Uterus (tissue), 2 donors: Measurements from ENCODE around the gene PAIP2.

Experiments used
- POLR2A ChIP-seq, 2 donors: fragments of 450-650 bp; IDR thresholded peaks; one replicate each; pipeline ENCODE4 v1.6.1; 2016; ENCODE audit warnings: antibody characterized with exemption in 2 of 2, mild to moderate bottlenecking in 1 of 2, moderate library complexity in 1 of 2
- TF ChIP-seq, protein P1 (sequence below), 4 experiments: fragments of 200-600 bp in 2 of 4; fragments of 450-650 bp in 2 of 4; sonication (generic) in 2 of 4; IDR thresholded peaks; one replicate each; pipeline ENCODE4 v1.5.1; 2016 to 2019; ENCODE audit warnings: antibody characterized with exemption in 4 of 4, mild to moderate bottlenecking in 2 of 4, moderate library complexity in 1 of 4

DNA sequence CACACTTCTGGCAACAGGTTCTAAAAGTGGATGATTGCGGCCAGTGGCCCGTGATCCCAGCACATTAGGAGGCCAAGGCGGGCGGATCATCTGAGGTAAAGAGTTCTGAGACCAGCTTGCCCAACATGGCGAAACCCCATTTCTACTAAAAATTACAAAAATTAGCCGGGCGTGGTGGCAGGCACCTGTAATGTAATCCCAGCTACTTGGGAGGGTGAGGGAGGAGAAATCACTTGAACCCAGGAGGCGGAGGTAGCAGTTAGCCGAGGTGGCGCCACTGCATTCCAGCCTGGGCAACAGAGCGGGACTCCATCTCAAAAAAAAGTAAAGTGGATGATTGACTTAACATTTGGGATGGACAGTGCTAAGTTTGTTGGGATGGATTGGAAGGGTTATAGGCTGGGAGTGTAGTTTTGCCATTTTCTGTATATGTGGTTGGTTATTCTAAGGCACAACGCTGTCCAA is 44.8 kb upstream of the PAIP2 start:
- TF ChIP-seq, protein P1, sequence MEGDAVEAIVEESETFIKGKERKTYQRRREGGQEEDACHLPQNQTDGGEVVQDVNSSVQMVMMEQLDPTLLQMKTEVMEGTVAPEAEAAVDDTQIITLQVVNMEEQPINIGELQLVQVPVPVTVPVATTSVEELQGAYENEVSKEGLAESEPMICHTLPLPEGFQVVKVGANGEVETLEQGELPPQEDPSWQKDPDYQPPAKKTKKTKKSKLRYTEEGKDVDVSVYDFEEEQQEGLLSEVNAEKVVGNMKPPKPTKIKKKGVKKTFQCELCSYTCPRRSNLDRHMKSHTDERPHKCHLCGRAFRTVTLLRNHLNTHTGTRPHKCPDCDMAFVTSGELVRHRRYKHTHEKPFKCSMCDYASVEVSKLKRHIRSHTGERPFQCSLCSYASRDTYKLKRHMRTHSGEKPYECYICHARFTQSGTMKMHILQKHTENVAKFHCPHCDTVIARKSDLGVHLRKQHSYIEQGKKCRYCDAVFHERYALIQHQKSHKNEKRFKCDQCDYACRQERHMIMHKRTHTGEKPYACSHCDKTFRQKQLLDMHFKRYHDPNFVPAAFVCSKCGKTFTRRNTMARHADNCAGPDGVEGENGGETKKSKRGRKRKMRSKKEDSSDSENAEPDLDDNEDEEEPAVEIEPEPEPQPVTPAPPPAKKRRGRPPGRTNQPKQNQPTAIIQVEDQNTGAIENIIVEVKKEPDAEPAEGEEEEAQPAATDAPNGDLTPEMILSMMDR (IDR thresholded peaks at IDR 0.05) = no peak
- no peak for TF ChIP-seq POLR2A (IDR thresholded peaks at IDR 0.05)
